DND-41 (cell line): ENCODE measurements around the gene LCOR.

Experiments used
- EZH2 ChIP-seq: IDR thresholded peaks from 3 replicates; pipeline ENCODE4 v1.6.1; 2012; ENCODE audit warnings: borderline replicate concordance, low read depth, mild to moderate bottlenecking, moderate library complexity, low read length, inconsistent platforms; ENCODE audit not compliant: severe bottlenecking
- TF ChIP-seq, protein P1 (sequence below): IDR thresholded peaks from 2 replicates; pipeline ENCODE4 v1.5.1; 2012; ENCODE audit warnings: borderline replicate concordance, low read length, moderate library complexity, mild to moderate bottlenecking; ENCODE audit not compliant: poor library complexity, severe bottlenecking; ENCODE audit errors: extremely low read depth

DNA sequence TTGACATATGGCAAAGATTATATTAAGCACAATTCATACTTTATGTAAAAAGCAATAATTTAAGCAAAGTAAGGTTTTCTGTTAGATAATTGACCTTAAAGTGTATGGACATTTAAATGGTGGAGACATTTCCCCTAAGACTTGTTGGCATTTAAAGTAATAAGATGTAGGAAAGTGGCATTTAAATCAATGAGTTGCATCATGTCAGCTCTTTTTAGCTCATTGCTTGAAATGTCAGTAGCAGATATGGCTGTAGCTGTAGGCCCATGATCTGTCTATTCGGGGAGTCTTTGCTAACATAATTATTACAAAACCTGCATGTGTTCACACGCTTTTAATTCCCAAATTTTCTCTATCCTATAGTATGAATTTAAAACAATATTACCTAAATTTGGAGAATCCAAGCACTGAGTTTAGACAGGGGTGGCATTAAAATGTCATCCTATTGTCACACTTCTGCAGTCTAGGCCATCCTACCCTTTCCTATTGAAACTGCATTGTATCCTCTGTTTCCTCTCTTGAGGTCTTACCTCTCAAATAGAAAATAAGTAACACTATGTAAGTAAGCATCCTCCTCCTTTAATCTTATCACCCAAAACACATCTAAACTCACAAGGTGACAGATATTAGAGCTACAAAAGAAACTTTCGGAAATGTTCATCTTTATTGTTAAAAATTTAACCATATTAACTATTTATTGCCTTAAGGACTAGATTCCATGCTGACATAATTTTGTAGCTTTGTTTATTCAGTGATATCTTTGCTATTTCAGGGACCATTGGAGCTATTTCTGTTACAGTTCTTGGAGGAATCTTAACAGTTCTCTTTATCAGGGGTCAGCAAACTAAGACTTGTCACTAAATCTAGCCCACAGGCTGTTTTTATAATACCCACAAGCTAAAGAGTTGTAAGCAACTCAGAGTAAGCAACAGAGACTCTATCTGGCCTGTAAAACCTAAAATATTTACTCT is 91.2 kb downstream of the LCOR start:
- TF ChIP-seq, protein P1, sequence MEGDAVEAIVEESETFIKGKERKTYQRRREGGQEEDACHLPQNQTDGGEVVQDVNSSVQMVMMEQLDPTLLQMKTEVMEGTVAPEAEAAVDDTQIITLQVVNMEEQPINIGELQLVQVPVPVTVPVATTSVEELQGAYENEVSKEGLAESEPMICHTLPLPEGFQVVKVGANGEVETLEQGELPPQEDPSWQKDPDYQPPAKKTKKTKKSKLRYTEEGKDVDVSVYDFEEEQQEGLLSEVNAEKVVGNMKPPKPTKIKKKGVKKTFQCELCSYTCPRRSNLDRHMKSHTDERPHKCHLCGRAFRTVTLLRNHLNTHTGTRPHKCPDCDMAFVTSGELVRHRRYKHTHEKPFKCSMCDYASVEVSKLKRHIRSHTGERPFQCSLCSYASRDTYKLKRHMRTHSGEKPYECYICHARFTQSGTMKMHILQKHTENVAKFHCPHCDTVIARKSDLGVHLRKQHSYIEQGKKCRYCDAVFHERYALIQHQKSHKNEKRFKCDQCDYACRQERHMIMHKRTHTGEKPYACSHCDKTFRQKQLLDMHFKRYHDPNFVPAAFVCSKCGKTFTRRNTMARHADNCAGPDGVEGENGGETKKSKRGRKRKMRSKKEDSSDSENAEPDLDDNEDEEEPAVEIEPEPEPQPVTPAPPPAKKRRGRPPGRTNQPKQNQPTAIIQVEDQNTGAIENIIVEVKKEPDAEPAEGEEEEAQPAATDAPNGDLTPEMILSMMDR, result no peak
- no peak for TF ChIP-seq EZH2
